Measurements from ENCODE around the gene MFF. TPM values are rescaled to one million over a fixed set of nuclear protein-coding genes. Genes with fewer than 3 reads are reported as not detected.

The MFF gene
- total and polyA plus RNA-seq, 2 of the 8 experiments (the other 6 are each of a cell fraction or from before 2014, with no cell fraction given) = 36.2 to 86.8 TPM

- Histone ChIP-seq H2AFZ (ENCODE audit: low read length) (no peak overlapping the region), H2BK15ac (ENCODE audit: low read length) (no peak overlapping the region), H3K27me3 (replicated peaks in 1 of 4; ENCODE audit: control insufficient read depth in 3 of 4, extremely low read depth in 1 of 4, insufficient read depth in 3 of 4, low read length in 3 of 4) (no peaks in the 10 kb centered on the region), H2BK12ac (ENCODE audit: low read depth, low read length) (no peak overlapping the region), H3K23me2 (ENCODE audit: low read depth, low read length) (no peaks in the 10 kb centered on the region), H3K79me1 (ENCODE audit: low read depth, low read length) (no peaks in the 10 kb centered on the region), H3K36me3 (ENCODE audit: control insufficient read depth in 2 of 4, insufficient read depth in 4 of 4, low read length in 3 of 4) (peaks cover 10 to 52% (median 16%) of the 10 kb centered on the region in 4 experiments; a peak in 7 of 8 replicates), H4K20me1 (replicated peaks in 1 of 2; ENCODE audit: control insufficient read depth in 1 of 2, insufficient read depth in 2 of 2, low read length in 2 of 2) (peaks cover 0 to 3% of the 10 kb centered on the region in 2 experiments), H2AK5ac (ENCODE audit: low read depth, low read length) (no peak overlapping the region), H3K23ac (ENCODE audit: insufficient read length) (no peak overlapping the region), H4K91ac (replicated peaks; ENCODE audit: insufficient read length, low read length) (no peak overlapping the region), H4K5ac (ENCODE audit: insufficient read length, low read depth, low read length) (no peak overlapping the region), H2BK5ac (ENCODE audit: low read depth, low read length) (no peak overlapping the region), H4K8ac (ENCODE audit: extremely low read depth, insufficient read depth, low read length) (no peak overlapping the region), H3K14ac (ENCODE audit: insufficient read length) (no peak overlapping the region), H3K4me1 (replicated peaks in 1 of 4; ENCODE audit: control insufficient read depth in 3 of 4, insufficient read depth in 4 of 4, low read length in 3 of 4) (no peaks in the 10 kb centered on the region), H2BK120ac (replicated peaks; ENCODE audit: low read depth, low read length) (no peak overlapping the region), H3K4ac (replicated peaks; ENCODE audit: insufficient read length, low read depth, low read length) (no peak overlapping the region), H3K27ac (ENCODE audit: low read depth, low read length) (no peak overlapping the region), H2BK20ac (ENCODE audit: low read length) (no peak overlapping the region), H3K9me3 (ENCODE audit: insufficient read depth in 2 of 2, low read depth in 1 of 2, low read length in 1 of 2) (no peaks in the 10 kb centered on the region), H3K56ac (replicated peaks; ENCODE audit: insufficient read length, low read depth, low read length) (no peak overlapping the region), H3K79me2 (ENCODE audit: control insufficient read depth in 1 of 2, insufficient read depth in 2 of 2, low read length in 2 of 2) (peaks cover 0 to 10% of the 10 kb centered on the region in 2 experiments; a peak in 2 of 4 replicates), H3K18ac (ENCODE audit: extremely low read depth, low read length) (no peak overlapping the region), H3K9ac (replicated peaks in 1 of 4; ENCODE audit: extremely low read depth in 1 of 4, low read depth in 3 of 4, low read length in 3 of 4) (no peak overlapping the region), H3K4me3 (ENCODE audit: extremely low read depth in 1 of 4, insufficient read depth in 2 of 4, low read depth in 3 of 4, low read length in 4 of 4) (no peak overlapping the region), H3K4me2 (ENCODE audit: insufficient read depth in 1 of 2, low read depth in 2 of 2, low read length in 2 of 2) (no peak overlapping the region)
- CTCF ChIA-PET (ENCODE audit: partially characterized antibody) = interaction anchor here (0.9 to 3.4 kb wide), 4 partner anchors 12 to 206 kb away, joined by 3 to 14 read pairs (median 3); no protein-coding TSS in a partner anchor
- 83% methylated on average over 1 of the region's 1 CpG; no CpG with 5 or more reads in 1 of the 2 experiments for WGBS, 2 experiments (ENCODE audit: extremely low coverage in 1 of 2, insufficient coverage in 1 of 2, insufficient read length in 1 of 2, insufficient replicate concordance in 2 of 2, low coverage in 1 of 2, low lambda C conversion rate in 2 of 2, missing lambda C conversion rate in 1 of 2)
- FAIRE-seq (no peak), DNase-seq (ENCODE audit: low read depth in 1 of 2, low spot score in 2 of 2) (no peak)
- no peak for TF ChIP-seq RXRA (IDR thresholded peaks at IDR 0.05; ENCODE audit: insufficient read depth, low read depth, low read length)
- TF ChIP-seq USF2 (IDR thresholded peaks at IDR 0.05; ENCODE audit: low read length) = no peak
- no peak for TF ChIP-seq TEAD4 (IDR thresholded peaks at IDR 0.05; ENCODE audit: low read depth, low read length)
- TF ChIP-seq SP2 (IDR thresholded peaks at IDR 0.05; ENCODE audit: low read length) = no peak
- no peak for TF ChIP-seq MAFK (IDR thresholded peaks at IDR 0.05; ENCODE audit: low read depth, low read length)
- TF ChIP-seq ATF2 (IDR thresholded peaks at IDR 0.05; ENCODE audit: low read length) = no peak
- no peak for TF ChIP-seq MAX (IDR thresholded peaks at IDR 0.05)
- TF ChIP-seq RBBP5 (IDR thresholded peaks at IDR 0.05; ENCODE audit: borderline replicate concordance, low read depth, low read length) = no peak
- no peak for TF ChIP-seq GTF2F1 (IDR thresholded peaks at IDR 0.05; ENCODE audit: borderline replicate concordance, low read depth, low read length)
- POLR2A ChIA-PET (ENCODE audit: partially characterized antibody) = interaction anchor here (1.6 to 1.9 kb wide), 2 partner anchors 10 to 13 kb away, joined by 4 to 9 read pairs; partner anchors contain the start of gene MFF
Observed at GRCh38 chr2:227335713-227336112, 10.7 kb downstream of the MFF start.

Measured in H1 (cell line).